ENCODE data around the gene ELMO3. TPM values are rescaled to one million over a fixed set of nuclear protein-coding genes. Genes with fewer than 3 reads are reported as not detected.
A peak's percentile ranks its signal among the peaks of the same experiment; 100 is the strongest.

The ELMO3 gene
- total RNA-seq, 6 experiments from 2014 or later, result 1.8 to 8.0 (median 4.6) TPM

DNA sequence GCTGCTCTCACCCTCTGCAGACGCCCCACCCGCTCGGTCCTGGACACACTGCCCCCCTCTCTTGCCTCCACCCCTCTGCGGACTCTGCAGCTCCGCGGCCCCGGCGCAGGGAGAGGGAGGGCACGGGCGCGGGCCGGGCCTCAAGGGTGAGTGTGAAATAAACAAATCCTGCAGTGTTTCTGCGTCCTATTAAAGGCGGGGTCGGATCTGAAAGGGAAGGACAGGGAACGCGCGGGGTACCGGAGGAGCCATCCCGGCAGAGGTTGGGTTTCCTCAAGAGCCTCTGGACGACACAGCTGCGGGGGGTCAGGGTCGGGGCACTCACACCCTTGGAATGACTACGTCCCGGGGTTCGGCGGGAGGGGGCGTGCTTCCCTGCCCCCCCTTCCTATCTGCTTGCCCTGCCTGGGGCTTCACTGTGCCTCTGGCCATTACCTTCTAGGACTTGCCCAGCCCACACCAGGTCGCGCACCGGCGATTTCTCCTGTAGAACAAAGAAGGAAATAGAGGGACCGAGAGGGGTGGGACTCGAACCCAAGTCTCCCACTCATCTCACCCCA is 34.9 kb upstream of the ELMO3 start:
- intact Hi-C loops (cut with DNase I), result no loop called here
- Histone ChIP-seq H3K9me3 (no peaks in the 10 kb centered on the region), H3K4me3 (no peak overlapping the region), H3K27ac (no peak overlapping the region), H3K36me3 (no peaks in the 10 kb centered on the region), H3K4me1 (peaks cover 0 to 35% (median 18%) of the 10 kb centered on the region in 4 donors), H3K27me3 (no peaks in the 10 kb centered on the region)
- TF ChIP-seq POLR2A (IDR thresholded peaks at IDR 0.05), result no peak
- TF ChIP-seq, protein P1, sequence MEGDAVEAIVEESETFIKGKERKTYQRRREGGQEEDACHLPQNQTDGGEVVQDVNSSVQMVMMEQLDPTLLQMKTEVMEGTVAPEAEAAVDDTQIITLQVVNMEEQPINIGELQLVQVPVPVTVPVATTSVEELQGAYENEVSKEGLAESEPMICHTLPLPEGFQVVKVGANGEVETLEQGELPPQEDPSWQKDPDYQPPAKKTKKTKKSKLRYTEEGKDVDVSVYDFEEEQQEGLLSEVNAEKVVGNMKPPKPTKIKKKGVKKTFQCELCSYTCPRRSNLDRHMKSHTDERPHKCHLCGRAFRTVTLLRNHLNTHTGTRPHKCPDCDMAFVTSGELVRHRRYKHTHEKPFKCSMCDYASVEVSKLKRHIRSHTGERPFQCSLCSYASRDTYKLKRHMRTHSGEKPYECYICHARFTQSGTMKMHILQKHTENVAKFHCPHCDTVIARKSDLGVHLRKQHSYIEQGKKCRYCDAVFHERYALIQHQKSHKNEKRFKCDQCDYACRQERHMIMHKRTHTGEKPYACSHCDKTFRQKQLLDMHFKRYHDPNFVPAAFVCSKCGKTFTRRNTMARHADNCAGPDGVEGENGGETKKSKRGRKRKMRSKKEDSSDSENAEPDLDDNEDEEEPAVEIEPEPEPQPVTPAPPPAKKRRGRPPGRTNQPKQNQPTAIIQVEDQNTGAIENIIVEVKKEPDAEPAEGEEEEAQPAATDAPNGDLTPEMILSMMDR (IDR thresholded peaks at IDR 0.05), result no peak
- no peak for DNase-seq
- ATAC-seq, result peak in 1 of 4 donors; percentile 0
- WGBS (ENCODE audit: insufficient coverage, low coverage, low lambda C conversion rate, missing lambda C conversion rate), result 1% methylated on average over 22 of the region's 34 CpGs

DNA sequence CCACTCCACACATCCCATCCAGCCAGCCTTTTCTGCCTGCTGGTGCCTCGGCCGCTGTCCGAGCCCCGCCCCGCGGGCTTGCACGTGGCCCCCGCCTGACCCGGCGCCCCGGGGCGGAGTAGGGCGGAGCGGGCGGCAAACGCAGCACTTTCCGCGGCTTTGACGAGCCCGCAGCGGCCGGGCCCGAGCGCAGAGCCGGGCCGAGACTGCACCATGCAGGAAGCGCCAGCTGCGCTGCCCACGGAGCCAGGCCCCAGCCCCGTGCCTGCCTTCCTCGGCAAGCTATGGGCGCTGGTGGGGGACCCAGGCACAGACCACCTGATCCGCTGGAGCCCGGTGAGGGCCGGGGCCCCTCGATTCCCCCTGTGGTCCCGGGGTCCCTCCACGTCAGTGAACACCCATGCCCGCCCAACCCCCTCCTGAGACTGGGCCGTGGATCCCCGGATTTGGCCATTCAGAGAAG is 34.3 kb upstream of the ELMO3 start, which contains the start of gene HSF4:
TSS of gene HSF4 (plus strand) at position 147 of the 463 bp plus-strand sequence. CDS start at position 214, 67 bp downstream.
- ATAC-seq (peak; percentile 53 to 66 (median 64)), DNase-seq (peak; percentile 77 to 83 (median 79))
- Histone ChIP-seq H3K27ac (no peak within 1 kb of the TSS), H3K9me3 (no peaks in the 10 kb centered on the region), H3K4me3 (peak within 1 kb of the TSS; percentile 41 to 47 (median 43)), H3K27me3 (no peaks in the 10 kb centered on the region), H3K4me1 (peaks cover 0 to 38% (median 19%) of the 10 kb centered on the region in 4 donors), H3K36me3 (no peaks in the 10 kb centered on the region)
- no CpG with 5 or more reads among the region's 41 CpGs for WGBS (ENCODE audit: insufficient coverage, low coverage, low lambda C conversion rate, missing lambda C conversion rate)
- intact Hi-C loops (cut with DNase I), result no loop called here
- TF ChIP-seq, protein P1 (IDR thresholded peaks at IDR 0.05), result no peak
- peak; percentile 77 for TF ChIP-seq POLR2A (IDR thresholded peaks at IDR 0.05)

DNA sequence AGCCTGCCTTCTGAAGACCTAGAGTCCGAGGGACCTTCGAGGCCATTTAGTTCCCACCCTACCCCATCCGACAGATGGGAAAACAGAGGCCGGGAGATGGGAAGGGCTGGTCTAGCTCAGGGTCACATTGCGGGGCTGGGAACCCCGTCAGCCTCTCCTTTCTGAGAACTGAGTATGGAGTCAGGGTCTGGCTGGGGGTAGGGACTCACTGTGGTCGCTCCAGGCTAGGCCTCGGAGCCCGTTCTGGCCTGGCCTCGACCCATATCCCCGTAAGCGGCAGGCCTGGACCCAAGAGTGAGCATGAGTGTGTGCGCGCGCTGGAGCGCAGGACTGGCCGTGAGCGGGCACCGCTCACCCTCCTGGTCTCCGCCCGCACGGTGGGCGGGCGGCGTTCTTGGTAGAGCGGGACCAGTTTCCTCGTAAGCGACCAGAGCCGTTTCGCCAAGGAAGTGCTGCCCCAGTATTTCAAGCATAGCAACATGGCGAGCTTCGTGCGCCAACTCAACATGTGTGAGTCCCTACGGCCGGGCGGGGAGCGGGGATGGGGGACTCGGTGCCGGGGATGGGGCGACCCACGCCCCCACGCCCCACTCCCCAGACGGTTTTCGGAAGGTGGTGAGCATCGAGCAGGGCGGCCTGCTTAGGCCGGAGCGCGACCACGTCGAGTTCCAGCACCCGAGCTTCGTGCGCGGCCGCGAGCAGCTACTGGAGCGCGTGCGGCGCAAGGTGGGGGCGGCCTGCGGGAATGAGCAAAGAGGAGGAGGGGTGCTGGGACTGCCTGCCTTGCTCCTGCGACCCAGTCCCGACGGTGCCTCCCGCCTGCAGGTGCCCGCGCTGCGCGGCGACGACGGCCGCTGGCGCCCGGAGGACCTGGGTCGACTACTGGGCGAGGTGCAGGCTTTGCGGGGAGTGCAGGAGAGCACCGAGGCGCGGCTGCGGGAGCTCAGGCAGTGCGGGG is 33.5 kb upstream of the ELMO3 start:
- TF ChIP-seq, protein P1 (IDR thresholded peaks at IDR 0.05), result no peak
- TF ChIP-seq POLR2A (IDR thresholded peaks at IDR 0.05), result no peak
- Histone ChIP-seq H3K27ac (no peak overlapping the region), H3K4me1 (peaks cover 0 to 43% (median 19%) of the 10 kb centered on the region in 4 donors), H3K4me3 (peak overlapping the region; percentile 41 to 47 (median 43)), H3K36me3 (no peaks in the 10 kb centered on the region), H3K9me3 (no peaks in the 10 kb centered on the region), H3K27me3 (no peaks in the 10 kb centered on the region)
- 37% methylated on average over 15 of the region's 85 CpGs for WGBS (ENCODE audit: insufficient coverage, low coverage, low lambda C conversion rate, missing lambda C conversion rate)
- ATAC-seq, result no peak
- peak in 1 of 3 donors; percentile 46 for DNase-seq
- intact Hi-C loops (cut with DNase I), result no loop called here

DNA sequence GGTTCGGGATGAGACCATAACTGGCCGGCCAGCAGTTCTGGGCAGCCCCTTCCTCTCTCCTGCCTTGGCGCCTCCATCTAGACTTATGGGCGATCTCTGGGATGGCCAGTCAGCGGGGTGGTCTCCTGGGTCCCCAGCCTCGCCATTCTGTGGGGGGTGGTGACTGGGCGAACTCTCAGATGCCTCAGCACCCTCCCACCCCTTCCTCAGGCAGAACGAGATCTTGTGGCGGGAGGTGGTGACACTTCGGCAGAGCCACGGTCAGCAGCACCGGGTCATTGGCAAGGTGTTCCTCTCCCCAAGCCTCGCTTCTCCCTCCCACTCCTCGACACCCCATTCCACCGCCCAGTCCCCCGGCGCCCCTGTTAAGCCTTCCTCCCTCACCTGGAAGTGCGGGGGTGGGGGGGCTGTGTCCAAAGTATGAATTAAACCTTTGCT is 32.8 kb upstream of the ELMO3 start:
- 54% methylated on average over 5 of the region's 18 CpGs for WGBS (ENCODE audit: insufficient coverage, low coverage, low lambda C conversion rate, missing lambda C conversion rate)
- Histone ChIP-seq H3K4me1 (peaks cover 0 to 41% (median 18%) of the 10 kb centered on the region in 4 donors), H3K9me3 (no peaks in the 10 kb centered on the region), H3K27ac (no peak overlapping the region), H3K27me3 (no peaks in the 10 kb centered on the region), H3K36me3 (no peaks in the 10 kb centered on the region), H3K4me3 (no peak overlapping the region)
- ATAC-seq (no peak), DNase-seq (no peak)
- intact Hi-C loops (cut with DNase I), result no loop called here
- no peak for TF ChIP-seq POLR2A (IDR thresholded peaks at IDR 0.05)
- TF ChIP-seq, protein P1 (IDR thresholded peaks at IDR 0.05), result no peak
